Hindlimb muscle (tissue), 1 donor: ENCODE results near the gene NELFA. TPM values are rescaled to one million over a fixed set of nuclear protein-coding genes. Genes with fewer than 3 reads are reported as not detected.

Experiments used
- DNase-seq: peaks from one replicate; pipeline ENCODE4 v3.0.0-alpha.2; 2013
- polyA plus RNA-seq: library from polyadenylated mRNA; unstranded; fragments of 120-200 nt; gene quantifications from one replicate; pipeline ENCODE4 v1.2.1, GENCODE V29; 2013; ENCODE audit not compliant: insufficient read length

NELFA gene
- polyA plus RNA-seq, 1 donor: 28.3 TPM

GRCh38 chr4:1961563-1961962 lies 47.2 kb downstream of the NELFA start:
- no peak for DNase-seq

- DNase-seq: no peak
These were observed 47.7 kb downstream of the NELFA start for GRCh38 chr4:1961038-1961437.

- no peak for DNase-seq
These were observed 48.5 kb downstream of the NELFA start for GRCh38 chr4:1960170-1960825.

DNA sequence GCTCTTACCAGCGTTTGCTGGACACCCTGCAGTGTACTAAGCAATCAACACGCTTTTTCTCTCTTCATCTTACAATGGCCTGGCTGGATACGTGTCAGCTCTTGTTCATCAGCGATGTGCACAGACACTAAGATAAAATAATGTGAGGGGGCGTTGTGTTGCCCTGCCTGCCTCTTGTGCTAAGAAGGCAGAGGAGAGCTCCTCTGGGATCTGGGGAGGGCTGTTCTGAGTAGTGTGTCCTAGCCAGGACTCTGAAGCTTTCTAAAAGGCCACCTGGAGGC lies 49.7 kb downstream of the NELFA start:
- no peak for DNase-seq

DNA sequence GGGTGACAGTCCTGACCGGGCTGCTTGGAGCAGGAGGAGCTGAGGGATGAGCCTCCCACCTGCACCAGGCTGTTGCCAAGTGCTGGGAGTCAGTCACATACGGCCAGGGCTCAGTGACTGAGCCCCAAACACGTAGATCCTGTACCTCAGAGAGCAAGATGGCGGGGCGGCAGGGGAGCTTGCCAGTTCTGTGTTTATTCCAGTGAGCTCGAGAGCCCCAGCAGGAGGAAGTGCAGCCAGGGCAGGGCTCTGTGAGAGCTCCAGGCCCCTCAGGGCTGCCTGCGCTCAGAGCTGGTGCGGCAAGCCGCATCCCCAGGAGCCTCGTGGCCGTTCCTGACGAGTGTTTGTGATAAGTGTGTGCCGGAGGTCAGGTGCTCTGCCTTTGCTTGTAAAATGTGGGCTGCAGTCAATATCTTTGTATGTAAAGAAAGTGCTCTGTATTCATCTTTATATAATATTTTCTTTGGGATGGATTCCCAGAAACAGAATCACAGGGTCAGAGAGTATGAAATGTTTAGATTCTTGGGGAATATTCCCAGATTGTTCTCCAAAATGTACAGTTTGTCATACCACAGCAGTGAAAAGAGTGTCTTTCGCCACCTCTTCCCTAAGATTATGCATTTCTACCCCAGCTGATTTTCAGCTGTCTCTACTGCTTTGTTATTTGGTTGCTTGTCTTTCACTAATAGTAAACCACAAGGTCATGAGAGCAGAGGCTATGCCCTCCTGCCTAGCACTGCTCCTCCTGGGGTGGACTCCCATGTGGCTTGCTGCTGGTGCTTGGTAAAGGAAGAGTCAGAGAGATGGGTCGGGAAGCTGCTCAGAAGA lies 50.3 kb downstream of the NELFA start:
- DNase-seq: no peak

GRCh38 chr4:1956631-1957030 lies 52.1 kb downstream of the NELFA start:
- no peak for DNase-seq

DNA sequence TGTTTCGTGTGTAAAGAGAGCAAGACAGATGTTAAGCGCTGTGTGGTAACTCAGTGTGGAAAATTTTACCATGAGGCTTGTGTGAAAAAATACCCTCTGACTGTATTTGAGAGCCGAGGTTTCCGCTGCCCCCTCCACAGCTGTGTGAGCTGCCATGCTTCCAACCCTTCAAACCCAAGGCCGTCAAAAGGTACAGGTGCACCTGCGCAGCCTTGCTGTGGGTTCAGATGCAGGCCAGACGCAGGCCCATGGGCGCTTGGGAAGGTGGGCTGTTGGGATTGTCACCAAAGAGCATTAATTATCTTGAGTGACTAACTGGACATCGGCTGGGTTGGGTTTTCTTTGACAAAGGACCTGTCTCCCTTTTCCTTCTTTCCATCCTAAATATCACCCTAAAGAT lies 55.4 kb downstream of the NELFA start:
- no peak for DNase-seq

DNA sequence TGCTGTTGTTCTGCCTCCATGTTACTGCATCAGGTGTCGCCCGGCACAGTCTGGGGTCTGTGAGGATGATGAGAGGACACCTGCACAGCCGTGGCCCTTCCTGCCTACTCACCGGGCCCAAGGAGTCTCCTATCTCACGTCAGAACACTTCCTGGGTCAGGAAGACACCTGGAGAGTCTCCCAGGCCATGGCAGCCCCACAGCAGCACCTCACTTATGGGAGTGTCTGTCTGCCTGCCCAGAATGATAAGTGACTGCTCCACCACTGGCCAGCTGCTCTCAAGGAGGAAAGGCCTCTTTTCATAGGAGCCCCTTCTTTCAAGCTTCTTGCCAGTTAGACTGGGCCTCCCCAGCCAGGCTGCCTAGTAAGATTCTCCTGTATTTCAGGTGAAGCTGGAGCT lies 56.1 kb downstream of the NELFA start:
- DNase-seq: no peak

GRCh38 chr4:1952058-1952700 lies 56.6 kb downstream of the NELFA start:
- no peak for DNase-seq

DNA sequence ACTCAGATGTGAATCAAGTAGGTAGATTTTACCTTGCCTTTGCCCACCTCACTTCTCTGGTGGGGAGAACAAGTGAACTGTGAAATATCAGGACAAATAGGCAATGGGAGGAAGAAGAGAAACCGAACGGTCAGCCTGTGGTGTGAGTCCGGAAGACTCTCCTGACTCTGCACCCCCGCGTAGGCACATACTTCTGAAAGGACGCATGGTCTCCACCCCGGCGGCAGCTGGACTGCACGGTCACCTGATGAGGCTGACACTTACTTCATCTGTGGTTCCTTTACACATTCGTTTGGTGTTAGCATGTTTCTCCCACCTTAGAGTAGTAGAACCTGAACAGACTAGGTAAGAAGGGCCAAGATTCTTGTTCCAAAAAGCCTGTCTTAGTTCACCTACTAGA lies 58.4 kb downstream of the NELFA start:
- DNase-seq: no peak

DNA sequence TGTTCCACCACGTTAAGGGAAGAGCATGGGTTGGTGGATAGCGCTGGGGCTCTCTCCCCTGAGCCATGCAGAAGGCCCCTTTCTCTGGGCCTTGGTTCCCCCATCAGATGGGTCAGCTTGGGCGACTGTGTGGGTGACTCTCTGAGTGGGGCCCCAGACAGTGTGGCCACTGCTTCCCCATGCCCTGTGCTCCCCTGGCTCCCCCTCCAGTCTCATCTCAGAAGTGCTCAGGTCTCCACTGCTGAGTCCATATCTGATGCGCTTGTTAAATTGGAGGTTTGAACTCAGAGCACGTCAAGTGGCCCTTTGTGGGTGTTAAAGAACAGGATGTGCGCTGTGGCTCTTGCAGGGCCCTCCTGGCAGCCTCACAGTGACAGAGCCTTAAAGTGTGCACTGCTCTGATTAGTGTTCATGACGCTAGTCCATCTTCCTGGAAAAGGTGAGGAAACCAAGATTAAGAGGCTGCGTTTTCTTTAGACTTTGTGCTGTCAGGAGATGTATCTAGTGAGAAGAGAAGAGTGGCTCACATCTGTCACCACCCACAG lies 59.8 kb downstream of the NELFA start:
- DNase-seq: no peak

GRCh38 chr4:1948232-1948631 lies 60.5 kb downstream of the NELFA start:
- DNase-seq: no peak

DNA sequence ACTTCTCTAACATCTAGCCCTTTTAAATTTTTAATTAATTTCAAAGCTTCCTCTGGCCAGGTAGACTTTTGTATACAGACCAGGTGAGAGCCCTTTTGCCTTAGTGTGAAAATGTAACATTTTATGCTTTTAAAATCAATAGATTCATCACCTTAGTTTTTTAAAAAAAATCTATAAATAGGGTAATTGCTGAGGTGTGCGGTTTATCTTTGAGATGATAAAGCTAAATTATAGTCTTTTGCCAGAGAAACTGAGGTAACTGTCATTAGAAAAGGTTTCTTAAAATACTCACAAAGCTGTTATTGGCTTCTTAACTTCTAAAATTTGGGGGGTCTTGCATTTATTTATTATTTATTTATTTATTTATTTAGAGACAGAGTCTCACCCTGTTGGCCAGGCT lies 62.9 kb downstream of the NELFA start:
- no peak for DNase-seq

DNA sequence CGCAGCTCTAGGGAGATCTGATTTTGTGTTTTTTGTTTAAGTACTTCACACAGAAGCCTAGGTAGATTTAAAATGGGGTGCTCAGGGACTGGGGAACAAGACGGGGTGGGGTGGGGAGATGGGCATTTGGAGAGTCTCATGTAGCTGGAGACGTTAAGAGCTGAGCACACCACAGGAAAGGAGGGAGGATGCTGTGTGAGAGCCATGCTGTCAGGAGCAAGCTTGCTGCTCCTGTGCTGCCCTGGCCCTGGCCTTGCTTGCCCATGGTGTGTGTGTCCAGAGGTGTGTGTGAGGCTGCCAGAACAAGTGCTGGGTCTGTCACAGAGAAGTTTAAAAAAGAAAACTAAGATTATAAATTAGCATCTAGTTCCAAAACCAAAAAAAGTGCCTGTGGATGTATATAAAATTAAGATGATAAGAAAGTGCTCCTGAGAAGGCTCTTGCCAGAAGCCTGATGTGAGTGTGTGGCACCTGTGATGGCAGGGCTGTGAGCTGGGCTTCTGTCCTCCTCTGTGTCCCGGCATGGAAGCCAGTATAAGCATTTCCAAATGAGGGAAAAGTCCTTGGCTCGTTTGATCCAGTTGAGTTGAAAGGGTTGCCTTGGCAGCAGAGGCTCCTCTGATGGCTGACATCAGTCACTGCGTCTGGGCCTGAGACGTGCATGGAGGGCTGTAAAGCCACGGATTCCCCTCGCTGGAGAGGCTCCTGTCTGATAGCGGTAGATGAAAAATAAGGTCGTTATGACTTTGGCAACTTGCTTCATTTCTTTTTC lies 63.5 kb downstream of the NELFA start:
- DNase-seq: no peak

GRCh38 chr4:1943928-1944327 lies 64.8 kb downstream of the NELFA start:
- DNase-seq: no peak

DNA sequence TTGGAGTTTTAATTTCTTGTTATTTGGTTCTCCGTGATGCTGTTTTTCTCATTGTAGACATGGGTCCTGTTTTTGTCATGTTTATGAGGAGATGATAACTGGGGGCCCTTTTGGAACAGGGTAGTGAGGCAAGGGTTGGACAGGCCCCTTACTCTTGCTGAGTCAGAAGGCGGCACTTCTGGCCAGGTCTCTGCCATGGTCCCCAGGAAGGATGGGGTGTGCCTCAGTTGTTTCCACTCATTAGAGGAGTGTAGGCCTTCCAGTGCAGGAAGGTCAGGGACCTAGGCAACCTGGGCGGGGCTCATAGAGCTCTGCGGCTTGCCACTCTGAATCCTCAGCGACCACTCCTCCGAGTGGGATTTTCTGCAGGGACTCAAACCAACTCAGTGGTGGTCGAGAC lies 68.2 kb downstream of the NELFA start:
- no peak for DNase-seq

- no peak for DNase-seq
These were observed 68.9 kb downstream of the NELFA start for GRCh38 chr4:1939664-1940509.

GRCh38 chr4:1938027-1938426 lies 70.7 kb downstream of the NELFA start:
- no peak for DNase-seq

GRCh38 chr4:1937550-1937949 lies 71.2 kb downstream of the NELFA start:
- DNase-seq: no peak

- DNase-seq: no peak
These were observed 75.1 kb downstream of the NELFA start for GRCh38 chr4:1933700-1934099.

DNA sequence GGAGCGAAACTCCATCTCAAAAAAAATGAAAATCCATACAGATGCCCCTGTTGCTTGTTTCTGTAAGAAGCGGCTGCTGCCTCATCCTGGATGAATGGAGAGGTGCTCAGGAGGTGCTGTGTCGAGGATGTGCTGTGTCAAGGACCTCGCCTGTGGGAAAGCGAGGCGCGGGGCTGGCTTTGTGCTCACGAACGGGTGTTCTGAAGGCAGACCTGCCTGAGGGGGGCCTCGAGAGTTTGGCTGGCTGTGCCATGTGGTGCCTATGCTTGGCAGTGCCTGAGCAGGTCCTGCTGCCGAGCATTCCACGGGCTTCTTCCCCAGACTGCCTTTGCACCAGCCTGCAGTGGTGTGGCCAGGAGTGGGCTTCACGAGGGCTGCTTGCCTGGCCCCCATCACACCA lies 76.0 kb downstream of the NELFA start:
- no peak for DNase-seq
